Spleen (tissue), 7 donors: Measurements from ENCODE around the gene P3H1.

ENCODE experiments used
- POLR2A ChIP-seq, 3 donors: fragments of 450-650 bp; IDR thresholded peaks; one replicate each; pipeline ENCODE4 v1.5.1; 2017; ENCODE audit warnings: antibody characterized with exemption in 3 of 3, mild to moderate bottlenecking in 1 of 3
- POLR2AphosphoS5 ChIP-seq, 3 donors: sonication (generic); formaldehyde crosslinking; IDR thresholded peaks; one replicate each; pipeline ENCODE4 v1.5.1; 2017; ENCODE audit warnings: antibody characterized with exemption in 3 of 3
- TF ChIP-seq, protein P1 (sequence below), 11 experiments: fragments of 200-600 bp in 7 of 11; fragments of 450-650 bp in 4 of 11; sonication (generic) in 4 of 11; IDR thresholded peaks in 8 of 11; conservative IDR thresholded peaks in 3 of 11; 1 replicate in 7 of 11; 2 replicates in 4 of 11; pipeline versions ENCODE4 v1.4.0 to v1.8.0; 2016 to 2021; ENCODE audit warnings: antibody characterized with exemption in 11 of 11, inconsistent platforms in 4 of 11, mild to moderate bottlenecking in 1 of 11
- donor health status: DM: no; HTN: no; CAD: no; lungs with moderate emphysema.
- donor health status: DM: no; HTN: no; CAD: no.
- donor health status: DM: no; HTN: no; CAD: no.

DNA sequence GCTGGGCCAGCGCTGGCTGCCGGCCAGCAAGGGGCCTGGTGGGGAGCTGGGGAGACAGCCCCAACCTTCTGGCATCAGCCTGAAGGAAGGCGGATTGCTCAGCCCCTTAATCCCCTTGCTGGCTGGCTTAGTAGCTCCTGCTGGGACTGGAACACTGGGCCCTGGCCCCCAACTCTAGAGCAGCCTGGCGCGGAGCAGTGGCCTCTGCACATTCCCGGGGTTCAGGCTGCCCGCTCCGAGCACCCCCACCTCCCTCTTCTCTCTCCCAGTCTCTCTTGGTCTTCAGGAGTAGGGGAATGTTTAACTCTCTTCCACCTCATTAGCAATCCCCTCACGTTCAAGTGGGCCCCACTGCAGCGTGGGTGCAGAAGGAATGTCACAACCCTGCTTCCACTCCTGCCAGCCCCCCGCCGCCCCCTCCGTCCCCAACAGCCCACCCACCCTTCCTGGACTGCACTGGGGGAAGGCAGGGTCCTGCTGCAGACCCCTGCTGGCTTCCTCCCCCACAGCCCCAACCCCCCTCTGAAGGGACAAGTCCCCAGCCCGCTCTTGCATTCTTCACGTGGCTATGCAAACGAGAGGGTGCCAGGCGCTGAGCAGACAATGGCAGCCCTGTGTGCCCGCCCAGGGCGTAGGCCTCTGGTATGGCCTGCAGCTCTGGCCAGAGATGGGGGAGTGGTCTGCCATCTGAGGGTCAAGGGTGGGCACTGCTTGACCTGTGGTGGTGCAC lies 25.8 kb downstream of the P3H1 start:
- TF ChIP-seq POLR2A (IDR thresholded peaks at IDR 0.05) (no peak), POLR2AphosphoS5 (IDR thresholded peaks at IDR 0.05) (no peak)
- TF ChIP-seq, protein P1, sequence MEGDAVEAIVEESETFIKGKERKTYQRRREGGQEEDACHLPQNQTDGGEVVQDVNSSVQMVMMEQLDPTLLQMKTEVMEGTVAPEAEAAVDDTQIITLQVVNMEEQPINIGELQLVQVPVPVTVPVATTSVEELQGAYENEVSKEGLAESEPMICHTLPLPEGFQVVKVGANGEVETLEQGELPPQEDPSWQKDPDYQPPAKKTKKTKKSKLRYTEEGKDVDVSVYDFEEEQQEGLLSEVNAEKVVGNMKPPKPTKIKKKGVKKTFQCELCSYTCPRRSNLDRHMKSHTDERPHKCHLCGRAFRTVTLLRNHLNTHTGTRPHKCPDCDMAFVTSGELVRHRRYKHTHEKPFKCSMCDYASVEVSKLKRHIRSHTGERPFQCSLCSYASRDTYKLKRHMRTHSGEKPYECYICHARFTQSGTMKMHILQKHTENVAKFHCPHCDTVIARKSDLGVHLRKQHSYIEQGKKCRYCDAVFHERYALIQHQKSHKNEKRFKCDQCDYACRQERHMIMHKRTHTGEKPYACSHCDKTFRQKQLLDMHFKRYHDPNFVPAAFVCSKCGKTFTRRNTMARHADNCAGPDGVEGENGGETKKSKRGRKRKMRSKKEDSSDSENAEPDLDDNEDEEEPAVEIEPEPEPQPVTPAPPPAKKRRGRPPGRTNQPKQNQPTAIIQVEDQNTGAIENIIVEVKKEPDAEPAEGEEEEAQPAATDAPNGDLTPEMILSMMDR (IDR thresholded peaks at IDR 0.05 in 8 of 11, conservative IDR thresholded peaks at IDR 0.05 in 3 of 11) = no peak
